Muscle layer of colon (tissue), 2 donors: Measurements from ENCODE around the gene CAMSAP1.

Experiments used
- H3K27ac ChIP-seq: one replicate; pipeline ENCODE4 v1.7.0; 2013; ENCODE audit warnings: low read depth, mild to moderate bottlenecking, low read length, moderate library complexity
- H3K27me3 ChIP-seq, 2 donors: one replicate each; pipeline ENCODE4 v1.7.0; 2013; ENCODE audit warnings: low read length in 2 of 2, mild to moderate bottlenecking in 2 of 2; ENCODE audit not compliant: insufficient read depth in 2 of 2, control insufficient read depth in 1 of 2
- H3K36me3 ChIP-seq: one replicate; pipeline ENCODE4 v1.7.0; 2013; ENCODE audit warnings: mild to moderate bottlenecking, low read length; ENCODE audit not compliant: insufficient read depth
- H3K4me1 ChIP-seq: one replicate; pipeline ENCODE4 v1.7.0; 2013; ENCODE audit warnings: mild to moderate bottlenecking, low read length; ENCODE audit not compliant: insufficient read depth
- H3K4me3 ChIP-seq, 2 donors: one replicate each; pipeline ENCODE4 v1.7.0; 2013; ENCODE audit warnings: low read length in 2 of 2, low read depth in 1 of 2, mild to moderate bottlenecking in 1 of 2, moderate library complexity in 1 of 2
- H3K9ac ChIP-seq: one replicate; pipeline ENCODE4 v1.7.0; 2013; ENCODE audit warnings: low read length
- H3K9me3 ChIP-seq: one replicate; pipeline ENCODE4 v1.7.0; 2013; ENCODE audit warnings: mild to moderate bottlenecking, low read length
- donor health status: abdominal sarcoma.
- donor health status: Adenocarcinoma of cecum.

The CAMSAP1 gene

GRCh38 chr9:135788576-135789300 is 118.6 kb downstream of the CAMSAP1 start:
- peaks cover 0 to 4% of the 10 kb centered on the region in 2 donors for H3K27me3 ChIP-seq
- no peak overlapping the region for H3K9ac ChIP-seq
- no peak overlapping the region for H3K27ac ChIP-seq
- no peaks in the 10 kb centered on the region for H3K36me3 ChIP-seq
- no peaks in the 10 kb centered on the region for H3K9me3 ChIP-seq
- no peak overlapping the region for H3K4me3 ChIP-seq
- no peaks in the 10 kb centered on the region for H3K4me1 ChIP-seq

- H3K36me3 ChIP-seq, result no peaks in the 10 kb centered on the region
- no peak overlapping the region for H3K9ac ChIP-seq
- H3K27me3 ChIP-seq, result peaks cover 0 to 4% of the 10 kb centered on the region in 2 donors
Measured at GRCh38 chr9:135787776-135788575, 119.4 kb downstream of the CAMSAP1 start.

GRCh38 chr9:135787317-135787716 is 120.0 kb downstream of the CAMSAP1 start:
- no peaks in the 10 kb centered on the region for H3K9me3 ChIP-seq
- no peaks in the 10 kb centered on the region for H3K4me1 ChIP-seq
- no peaks in the 10 kb centered on the region for H3K36me3 ChIP-seq
- H3K27ac ChIP-seq, result no peak overlapping the region
- no peak overlapping the region for H3K4me3 ChIP-seq
- H3K27me3 ChIP-seq, result peaks cover 0 to 4% of the 10 kb centered on the region in 2 donors
- H3K9ac ChIP-seq, result no peak overlapping the region

More at GRCh38 chr9:135787776-135788575, 119.4 kb downstream of the CAMSAP1 start:
- Histone ChIP-seq H3K9me3 (no peaks in the 10 kb centered on the region), H3K4me1 (no peaks in the 10 kb centered on the region), H3K4me3 (no peak overlapping the region), H3K27ac (no peak overlapping the region)

GRCh38 chr9:135786146-135786690 is 121.1 kb downstream of the CAMSAP1 start:
- Histone ChIP-seq H3K9me3 (no peaks in the 10 kb centered on the region), H3K4me3 (no peak overlapping the region), H3K27me3 (peaks cover 0 to 4% of the 10 kb centered on the region in 2 donors), H3K4me1 (no peaks in the 10 kb centered on the region), H3K27ac (no peak overlapping the region), H3K36me3 (no peaks in the 10 kb centered on the region), H3K9ac (no peak overlapping the region)

- Histone ChIP-seq H3K4me3 (no peak overlapping the region), H3K36me3 (no peaks in the 10 kb centered on the region), H3K27me3 (peaks cover 0 to 4% of the 10 kb centered on the region in 2 donors), H3K9me3 (no peaks in the 10 kb centered on the region), H3K9ac (no peak overlapping the region), H3K27ac (no peak overlapping the region), H3K4me1 (no peaks in the 10 kb centered on the region)
Measured at GRCh38 chr9:135785013-135785575, 122.3 kb downstream of the CAMSAP1 start.

- H3K4me3 ChIP-seq, result no peak overlapping the region
Measured at GRCh38 chr9:135783540-135784245, 123.7 kb downstream of the CAMSAP1 start.

GRCh38 chr9:135782946-135783345 is 124.4 kb downstream of the CAMSAP1 start:
- H3K9ac ChIP-seq, result no peak overlapping the region
- peaks cover 0 to 4% of the 10 kb centered on the region in 2 donors for H3K27me3 ChIP-seq
- H3K9me3 ChIP-seq, result no peaks in the 10 kb centered on the region
- no peak overlapping the region for H3K4me3 ChIP-seq
- H3K27ac ChIP-seq, result no peak overlapping the region
- no peaks in the 10 kb centered on the region for H3K4me1 ChIP-seq
- H3K36me3 ChIP-seq, result no peaks in the 10 kb centered on the region

More at GRCh38 chr9:135783540-135784245, 123.7 kb downstream of the CAMSAP1 start:
- Histone ChIP-seq H3K36me3 (no peaks in the 10 kb centered on the region), H3K9me3 (no peaks in the 10 kb centered on the region), H3K9ac (no peak overlapping the region), H3K27me3 (peaks cover 0 to 4% of the 10 kb centered on the region in 2 donors), H3K4me1 (no peaks in the 10 kb centered on the region), H3K27ac (no peak overlapping the region)

GRCh38 chr9:135780626-135781025 is 126.7 kb downstream of the CAMSAP1 start:
- H3K36me3 ChIP-seq, result no peaks in the 10 kb centered on the region

GRCh38 chr9:135780086-135780485 is 127.3 kb downstream of the CAMSAP1 start:
- no peak overlapping the region for H3K9ac ChIP-seq
- H3K27me3 ChIP-seq, result no peaks in the 10 kb centered on the region
- H3K4me1 ChIP-seq, result no peaks in the 10 kb centered on the region
- no peaks in the 10 kb centered on the region for H3K9me3 ChIP-seq
- H3K27ac ChIP-seq, result no peak overlapping the region
- H3K36me3 ChIP-seq, result no peaks in the 10 kb centered on the region
- H3K4me3 ChIP-seq, result no peak overlapping the region

More at GRCh38 chr9:135780626-135781025, 126.7 kb downstream of the CAMSAP1 start:
- Histone ChIP-seq H3K27ac (no peak overlapping the region), H3K9ac (no peak overlapping the region), H3K9me3 (no peaks in the 10 kb centered on the region), H3K4me3 (no peak overlapping the region), H3K4me1 (no peaks in the 10 kb centered on the region), H3K27me3 (no peaks in the 10 kb centered on the region)

GRCh38 chr9:135779571-135779970 is 127.8 kb downstream of the CAMSAP1 start:
- Histone ChIP-seq H3K4me1 (no peaks in the 10 kb centered on the region), H3K9me3 (no peaks in the 10 kb centered on the region), H3K27ac (no peak overlapping the region), H3K9ac (no peak overlapping the region), H3K27me3 (no peaks in the 10 kb centered on the region), H3K4me3 (no peak overlapping the region), H3K36me3 (no peaks in the 10 kb centered on the region)

GRCh38 chr9:135778421-135778820 is 128.9 kb downstream of the CAMSAP1 start:
- H3K27me3 ChIP-seq, result peaks cover 0 to 4% of the 10 kb centered on the region in 2 donors
- H3K9ac ChIP-seq, result no peak overlapping the region
- no peaks in the 10 kb centered on the region for H3K36me3 ChIP-seq
- H3K4me1 ChIP-seq, result no peaks in the 10 kb centered on the region
- H3K27ac ChIP-seq, result no peak overlapping the region
- no peak overlapping the region for H3K4me3 ChIP-seq
- no peaks in the 10 kb centered on the region for H3K9me3 ChIP-seq
